Cardiac atrium fibroblast (primary cell): Measurements from ENCODE around the gene HNRNPCL4. TPM values are rescaled to one million over a fixed set of nuclear protein-coding genes. Genes with fewer than 3 reads are reported as not detected.

Experiments
- total RNA-seq: library from RNA; depleted of rRNA; stranded (reverse); fragments of >200 nt; gene quantifications from 2 replicates; pipeline ENCODE4 v1.2.3, GENCODE V29; 2015

Gene HNRNPCL4
- total RNA-seq: not detected in 2 replicates

GRCh38 chr1:13165531-13165930 is at the start of gene HNRNPCL4:
Gene HNRNPCL4 (minus strand): TSS chr1:13165631. CDS start chr1:13165467, 164 bp downstream.

GRCh38 chr1:13201309-13201708 is 35.9 kb upstream of the HNRNPCL4 start, which contains the start of gene PRAMEF13:
Gene PRAMEF13 (minus strand): TSS chr1:13201409. CDS start chr1:13199589, 1,820 bp downstream.

GRCh38 chr1:13171548-13171947 is 6.1 kb upstream of the HNRNPCL4 start, which contains the start of gene PRAMEF9:
Gene PRAMEF9 (plus strand): TSS chr1:13171848. CDS start chr1:13175281, 3,433 bp downstream.

GRCh38 chr1:13155909-13156308 is 9.5 kb downstream of the HNRNPCL4 start, which contains the start of gene PRAMEF26:
Gene PRAMEF26 (minus strand): TSS chr1:13156009. CDS start chr1:13153095, 2,914 bp downstream.

GRCh38 chr1:13116754-13117153 is 48.7 kb downstream of the HNRNPCL4 start, which contains the start of gene HNRNPCL2:
Gene HNRNPCL2 (minus strand): TSS chr1:13116854. CDS start chr1:13116400, 454 bp downstream.

Other genes with a start within 250 kb of the HNRNPCL4 start
- gene PRAMEF7, start 249.0 kb downstream of the HNRNPCL4 start, total RNA-seq: not detected in 2 replicates
- not detected in 2 replicates for gene PRAMEF6, start 218.1 kb downstream of the HNRNPCL4 start, total RNA-seq
- not detected in 2 replicates for gene PRAMEF27, start 109.1 kb downstream of the HNRNPCL4 start, total RNA-seq
- gene HNRNPCL3, start 104.9 kb downstream of the HNRNPCL4 start, total RNA-seq: not detected in 2 replicates
- gene PRAMEF25, start 94.9 kb downstream of the HNRNPCL4 start, total RNA-seq: not detected in 2 replicates
- gene HNRNPCL2, start 48.8 kb downstream of the HNRNPCL4 start, total RNA-seq: not detected in 2 replicates
- gene PRAMEF26, start 9.6 kb downstream of the HNRNPCL4 start, total RNA-seq: not detected in 2 replicates
- gene PRAMEF9, start 6.2 kb upstream of the HNRNPCL4 start, total RNA-seq: not detected in 2 replicates
- gene PRAMEF13, start 35.8 kb upstream of the HNRNPCL4 start, total RNA-seq: not detected in 2 replicates
- gene PRAMEF18, start 60.5 kb upstream of the HNRNPCL4 start, total RNA-seq: not detected in 2 replicates
- not detected in 2 replicates for gene PRAMEF5, start 88.6 kb upstream of the HNRNPCL4 start, total RNA-seq
- gene PRAMEF8, start 119.5 kb upstream of the HNRNPCL4 start, total RNA-seq: not detected in 2 replicates
- not detected in 2 replicates for gene PRAMEF33, start 137.9 kb upstream of the HNRNPCL4 start, total RNA-seq
- not detected in 2 replicates for gene PRAMEF15, start 149.9 kb upstream of the HNRNPCL4 start, total RNA-seq
- not detected in 2 replicates for gene PRAMEF14, start 181.5 kb upstream of the HNRNPCL4 start, total RNA-seq
- gene PRAMEF19, start 206.3 kb upstream of the HNRNPCL4 start, total RNA-seq: not detected in 2 replicates
- not detected in 2 replicates for gene PRAMEF17, start 224.0 kb upstream of the HNRNPCL4 start, total RNA-seq
- not detected in 2 replicates for gene PRAMEF20, start 244.8 kb upstream of the HNRNPCL4 start, total RNA-seq